OCI-LY3 (cell line): ENCODE data around the gene KCNRG.

Experiments used
- H2AFZ ChIP-seq: fragments of 200-600, 300-600 bp; shearing (Covaris generic); 2 replicates; pipeline ENCODE4 v1.6.0; 2014; ENCODE audit warnings: antibody characterized with exemption, low read depth, low read length
- H3K27ac ChIP-seq: fragments of 200-600, 300-600 bp; sonication (generic); 2 replicates; pipeline ENCODE4 v1.5.1; 2014; ENCODE audit warnings: mild to moderate bottlenecking, low read length, moderate library complexity, mixed read lengths
- H3K27me3 ChIP-seq: fragments of 200-600, 300-600 bp; sonication (generic); 2 replicates; pipeline ENCODE4 v1.6.1; 2014; ENCODE audit warnings: low read depth, low read length, mixed read lengths
- H3K36me3 ChIP-seq: fragments of 200-600, 300-600 bp; sonication (generic); replicated peaks from 2 replicates; pipeline ENCODE3; 2014; ENCODE audit warnings: low read depth, low read length, mixed read lengths
- H3K4me1 ChIP-seq: fragments of 300-600, 200-600 bp; sonication (generic); 2 replicates; pipeline ENCODE4 v1.6.1; 2014; ENCODE audit warnings: low read length, mixed read lengths
- H3K4me2 ChIP-seq: fragments of 200-600, 300-600 bp; sonication (generic); 2 replicates; pipeline ENCODE4 v1.6.1; 2014; ENCODE audit warnings: low read length, mixed read lengths
- H3K4me3 ChIP-seq: fragments of 300-600, 200-600 bp; sonication (generic); 2 replicates; pipeline ENCODE4 v1.5.1; 2014; ENCODE audit warnings: antibody characterized with exemption, mild to moderate bottlenecking, low read length, moderate library complexity
- H3K79me2 ChIP-seq: fragments of 300-600, 200-600 bp; shearing (Covaris generic); 2 replicates; pipeline ENCODE4 v1.6.1; 2014; ENCODE audit warnings: mild to moderate bottlenecking, low read length, mixed read lengths
- H3K9ac ChIP-seq: fragments of 300-600, 200-600 bp; shearing (Covaris generic); 2 replicates; pipeline ENCODE4 v1.6.0; 2014; ENCODE audit warnings: mild to moderate bottlenecking, low read length, moderate library complexity
- H3K9me3 ChIP-seq: fragments of 200-600, 300-600 bp; shearing (Covaris generic); 2 replicates; pipeline ENCODE4 v1.6.1; 2014; ENCODE audit warnings: low read length, mixed read lengths; ENCODE audit not compliant: insufficient read depth
- H4K20me1 ChIP-seq: fragments of 200-600, 300-600 bp; sonication (generic); 2 replicates; pipeline ENCODE4 v1.6.1; 2016; ENCODE audit warnings: low read length, mixed read lengths; ENCODE audit not compliant: insufficient read depth
- EZH2phosphoT487 ChIP-seq: fragments of 200-600 bp; shearing (Covaris generic); IDR thresholded peaks from 2 replicates; pipeline ENCODE4 v1.6.1; 2018; ENCODE audit warnings: antibody characterized with exemption, mixed run types, low read depth
- TF ChIP-seq, protein P1 (sequence below): fragments of 200-600, 300-600 bp; sonication (generic); IDR thresholded peaks from 2 replicates; pipeline ENCODE4 v1.5.1; 2014; ENCODE audit warnings: antibody characterized with exemption, low read length, low read depth

Gene KCNRG

DNA sequence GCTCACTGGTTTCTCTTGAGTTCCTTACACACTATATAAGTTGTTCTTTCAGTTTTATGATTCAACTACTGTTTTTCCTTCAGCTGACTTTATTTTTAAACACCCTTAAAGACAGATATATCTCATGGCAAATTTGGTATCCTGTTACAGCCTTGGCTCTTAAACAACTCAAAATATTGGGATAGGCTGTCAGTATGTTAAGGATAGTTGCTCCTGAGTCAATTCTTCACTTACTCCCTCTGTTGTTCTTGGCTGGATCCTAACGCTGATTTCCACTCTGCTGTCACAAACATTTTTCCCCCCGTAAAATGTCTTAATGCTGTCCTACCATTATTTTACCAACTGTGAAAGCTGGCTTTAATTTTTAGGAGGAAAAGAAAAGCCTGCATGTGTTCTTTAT is 1.2 kb downstream of the KCNRG start:
- Histone ChIP-seq H3K4me1 (no peaks in the 10 kb centered on the region), H3K27ac (no peak overlapping the region), H4K20me1 (peaks cover 23% of the 10 kb centered on the region), H3K36me3 (peaks cover 51% of the 10 kb centered on the region), H3K79me2 (peaks cover 17% of the 10 kb centered on the region; the same call in 1 of the 2 replicates), H3K27me3 (no peaks in the 10 kb centered on the region), H3K9ac (no peak overlapping the region), H3K4me2 (no peak overlapping the region), H2AFZ (no peak overlapping the region), H3K9me3 (no peaks in the 10 kb centered on the region), H3K4me3 (no peak overlapping the region)
- TF ChIP-seq, protein P1, sequence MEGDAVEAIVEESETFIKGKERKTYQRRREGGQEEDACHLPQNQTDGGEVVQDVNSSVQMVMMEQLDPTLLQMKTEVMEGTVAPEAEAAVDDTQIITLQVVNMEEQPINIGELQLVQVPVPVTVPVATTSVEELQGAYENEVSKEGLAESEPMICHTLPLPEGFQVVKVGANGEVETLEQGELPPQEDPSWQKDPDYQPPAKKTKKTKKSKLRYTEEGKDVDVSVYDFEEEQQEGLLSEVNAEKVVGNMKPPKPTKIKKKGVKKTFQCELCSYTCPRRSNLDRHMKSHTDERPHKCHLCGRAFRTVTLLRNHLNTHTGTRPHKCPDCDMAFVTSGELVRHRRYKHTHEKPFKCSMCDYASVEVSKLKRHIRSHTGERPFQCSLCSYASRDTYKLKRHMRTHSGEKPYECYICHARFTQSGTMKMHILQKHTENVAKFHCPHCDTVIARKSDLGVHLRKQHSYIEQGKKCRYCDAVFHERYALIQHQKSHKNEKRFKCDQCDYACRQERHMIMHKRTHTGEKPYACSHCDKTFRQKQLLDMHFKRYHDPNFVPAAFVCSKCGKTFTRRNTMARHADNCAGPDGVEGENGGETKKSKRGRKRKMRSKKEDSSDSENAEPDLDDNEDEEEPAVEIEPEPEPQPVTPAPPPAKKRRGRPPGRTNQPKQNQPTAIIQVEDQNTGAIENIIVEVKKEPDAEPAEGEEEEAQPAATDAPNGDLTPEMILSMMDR = no peak
- no peak for TF ChIP-seq EZH2phosphoT487

DNA sequence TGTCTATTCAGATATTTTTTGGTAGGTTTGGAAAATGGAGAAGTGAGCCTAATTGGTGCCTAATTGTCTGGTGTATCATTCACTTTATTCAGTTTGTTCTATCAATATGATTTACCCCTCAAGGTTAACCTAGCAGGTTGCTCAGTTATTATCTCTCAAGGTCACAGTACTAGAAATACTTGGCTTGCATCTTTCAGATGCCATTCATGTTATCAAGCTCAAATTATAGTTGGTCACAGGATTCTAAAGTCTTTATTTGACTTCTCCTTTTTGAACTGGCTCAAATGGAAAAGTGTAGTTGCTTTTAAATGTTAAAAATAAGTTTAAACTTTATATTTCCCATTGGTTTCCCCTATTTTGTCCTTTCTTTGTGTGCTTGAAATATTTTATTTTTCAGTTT is 2.6 kb downstream of the KCNRG start:
- no peak overlapping the region for H3K9ac ChIP-seq
- no peaks in the 10 kb centered on the region for H3K9me3 ChIP-seq
- peaks cover 10% of the 10 kb centered on the region; the same call in 1 of the 2 replicates for H4K20me1 ChIP-seq
- no peak overlapping the region for H2AFZ ChIP-seq
- peaks cover 43% of the 10 kb centered on the region for H3K36me3 ChIP-seq
- no peak overlapping the region for H3K4me2 ChIP-seq
- TF ChIP-seq EZH2phosphoT487 = no peak
- TF ChIP-seq, protein P1 = no peak
- H3K79me2 ChIP-seq = peaks cover 4% of the 10 kb centered on the region; the same call in 1 of the 2 replicates
- H3K27me3 ChIP-seq = no peaks in the 10 kb centered on the region
- no peaks in the 10 kb centered on the region for H3K4me1 ChIP-seq
- H3K27ac ChIP-seq = no peak overlapping the region
- H3K4me3 ChIP-seq = no peak overlapping the region

DNA sequence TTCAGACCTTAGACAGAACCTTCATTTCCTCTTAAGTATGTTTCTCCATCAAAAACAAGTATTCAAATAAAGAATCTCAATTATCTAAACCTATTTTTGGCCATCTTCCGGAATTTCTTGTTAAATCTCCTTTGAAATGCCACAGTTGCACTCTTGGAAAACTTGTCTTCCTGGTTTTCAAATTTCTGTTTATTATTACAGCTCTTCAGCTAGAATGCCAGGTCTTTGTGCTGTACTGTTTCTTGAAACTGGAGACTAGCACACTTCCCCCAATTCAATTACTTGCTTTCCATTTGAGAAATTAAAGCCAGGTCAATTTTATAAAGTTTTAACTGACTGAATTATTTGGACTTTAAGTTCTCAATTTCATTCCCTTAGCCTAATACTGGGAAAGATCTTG is 10.2 kb downstream of the KCNRG start:
- TF ChIP-seq EZH2phosphoT487 = no peak
- TF ChIP-seq, protein P1 = no peak
- H3K27ac ChIP-seq = no peak overlapping the region
- no peak overlapping the region for H3K4me3 ChIP-seq
- no peaks in the 10 kb centered on the region for H3K27me3 ChIP-seq
- H3K4me1 ChIP-seq = peaks cover 35% of the 10 kb centered on the region
- peaks cover 20% of the 10 kb centered on the region for H4K20me1 ChIP-seq
- no peak overlapping the region for H2AFZ ChIP-seq
- no peak overlapping the region for H3K9ac ChIP-seq
- H3K4me2 ChIP-seq = no peak overlapping the region
- peaks cover 37% of the 10 kb centered on the region for H3K36me3 ChIP-seq
- no peaks in the 10 kb centered on the region for H3K79me2 ChIP-seq
- no peaks in the 10 kb centered on the region for H3K9me3 ChIP-seq

- Histone ChIP-seq H3K27me3 (no peaks in the 10 kb centered on the region), H2AFZ (no peak overlapping the region), H3K79me2 (no peaks in the 10 kb centered on the region), H3K9ac (no peak overlapping the region), H3K4me2 (peak overlapping the region; percentile 45), H3K4me1 (peaks cover 35% of the 10 kb centered on the region), H3K36me3 (peaks cover 32% of the 10 kb centered on the region), H3K9me3 (no peaks in the 10 kb centered on the region), H3K4me3 (no peak overlapping the region), H3K27ac (peak overlapping the region; percentile 13; the same call in 1 of the 2 replicates), H4K20me1 (peaks cover 20% of the 10 kb centered on the region)
- TF ChIP-seq, protein P1 = no peak
- TF ChIP-seq EZH2phosphoT487 = no peak
Observed at GRCh38 chr13:50026788-50027473, 11.7 kb downstream of the KCNRG start.
